ENCODE measurements around the gene LRRC71. TPM values are rescaled to one million over a fixed set of nuclear protein-coding genes. Genes with fewer than 3 reads are reported as not detected.

Gene LRRC71
- total RNA-seq = not detected in 2 replicates

DNA sequence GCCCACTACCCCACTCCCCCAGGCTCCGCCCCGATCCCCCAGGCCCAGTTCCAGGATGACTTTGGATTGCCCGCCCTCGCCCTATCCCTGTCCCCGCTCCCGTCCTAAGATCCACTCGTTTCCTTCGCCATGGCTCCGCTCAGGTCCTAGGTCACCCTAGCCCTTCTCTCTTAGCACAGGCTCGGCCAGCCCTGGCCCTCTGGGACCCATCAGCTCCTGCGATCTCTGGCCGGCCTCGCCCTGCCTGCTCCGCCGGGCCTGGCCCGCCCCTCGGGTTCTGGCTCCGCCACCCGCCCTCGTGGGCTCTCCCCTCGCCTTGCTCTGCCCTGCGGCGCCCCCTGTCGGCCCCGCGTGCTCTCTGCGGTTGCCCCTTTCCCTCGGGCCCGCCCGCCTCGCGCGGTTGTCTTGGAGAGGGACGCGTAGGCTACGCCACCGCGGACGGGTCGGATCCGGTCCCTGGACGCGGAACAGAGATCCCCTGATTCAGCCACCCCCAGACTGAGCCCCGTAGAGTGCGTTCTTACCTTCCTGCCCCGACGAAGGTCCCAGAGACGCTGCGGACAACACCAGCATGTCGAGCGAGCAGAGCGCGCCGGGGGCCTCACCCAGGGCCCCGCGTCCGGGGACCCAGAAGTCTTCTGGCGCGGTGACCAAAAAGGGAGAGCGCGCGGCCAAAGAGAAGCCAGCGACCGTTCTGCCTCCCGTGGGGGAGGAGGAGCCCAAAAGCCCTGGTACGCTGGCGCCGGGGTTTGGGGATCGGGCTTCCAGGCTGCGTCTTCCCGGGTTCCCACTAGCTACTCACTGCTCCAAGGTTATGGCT, at the start of gene LRRC71:
TSS of gene LRRC71 (plus strand) at position 400 of the 820 bp plus-strand sequence. CDS start at position 572, 172 bp downstream.

DNA sequence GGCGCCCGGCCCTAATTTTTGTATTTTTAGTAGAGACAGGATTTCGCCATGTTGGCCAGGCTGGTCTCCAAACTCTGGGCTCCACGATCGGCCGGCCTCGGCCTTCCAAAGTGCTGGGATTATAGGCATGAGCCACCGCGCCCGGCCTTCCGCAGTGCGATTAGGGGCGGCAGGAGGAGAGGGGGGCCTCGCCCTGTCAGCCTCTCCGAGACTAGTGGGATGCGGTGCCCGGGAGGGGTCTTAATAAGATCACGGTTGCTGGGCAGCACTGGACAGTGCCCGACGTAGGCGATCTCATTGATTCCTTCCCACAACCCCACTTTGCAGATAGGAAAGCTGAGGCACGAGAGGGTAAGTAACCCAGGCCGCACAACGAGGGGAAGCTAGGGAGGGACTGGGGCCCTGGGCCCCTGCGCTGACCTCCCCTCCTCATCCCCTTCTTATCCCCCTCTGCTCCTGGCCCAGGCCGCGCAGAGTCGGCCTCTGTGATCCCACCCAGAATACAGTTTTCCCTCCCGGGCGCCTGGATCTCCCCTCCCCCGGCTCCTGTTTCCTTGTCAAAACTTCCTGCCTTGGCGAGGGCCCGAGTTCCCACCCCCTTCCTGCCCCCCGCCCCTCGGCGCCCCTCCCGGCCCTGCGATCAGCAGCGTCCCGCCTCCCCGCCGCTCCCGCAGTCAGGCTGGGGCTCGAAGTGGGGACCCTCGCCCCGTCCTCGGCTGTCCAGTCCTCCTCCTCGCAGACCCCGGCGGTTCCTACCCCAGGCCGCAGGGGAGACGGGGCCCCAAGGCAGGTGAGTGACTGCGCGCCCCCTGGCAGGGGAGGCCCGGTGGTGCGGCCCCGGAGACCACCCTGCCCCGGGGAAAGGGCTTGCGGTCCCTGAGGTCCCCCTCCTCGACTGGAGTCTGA, 27.1 kb upstream of the LRRC71 start, which contains the start of gene PEAR1:
TSS of gene PEAR1 (plus strand) at position 671 of the 906 bp plus-strand sequence. CDS start 10,209 bp downstream, outside the sequence.

Other genes with a start within 250 kb of the LRRC71 start
- under 0.01 and 0.14 TPM in 2 replicates for gene NES, start 243.2 kb upstream of the LRRC71 start, total RNA-seq
- gene CRABP2, start 215.0 kb upstream of the LRRC71 start, total RNA-seq = 22.9 and 141 TPM in 2 replicates
- gene METTL25B, start 192.2 kb upstream of the LRRC71 start, total RNA-seq = 19.5 and 20.8 TPM in 2 replicates
- gene ISG20L2, start 191.9 kb upstream of the LRRC71 start, total RNA-seq = 10.9 and 17.9 TPM in 2 replicates
- gene MRPL24, start 179.5 kb upstream of the LRRC71 start, total RNA-seq = 34.2 and 45.5 TPM in 2 replicates
- 206 and 355 TPM in 2 replicates for gene HDGF, start 169.0 kb upstream of the LRRC71 start, total RNA-seq
- gene PRCC, start 153.1 kb upstream of the LRRC71 start, total RNA-seq = 15.4 and 23.1 TPM in 2 replicates
- 1.7 and 2.1 TPM in 2 replicates for gene SH2D2A, start 103.8 kb upstream of the LRRC71 start, total RNA-seq
- gene INSRR, start 61.5 kb upstream of the LRRC71 start, total RNA-seq = not detected in 2 replicates
- under 0.01 TPM in 1 of 2 replicates, not detected in the other for gene NTRK1, start 59.8 kb upstream of the LRRC71 start, total RNA-seq
- gene PEAR1, start 26.9 kb upstream of the LRRC71 start, total RNA-seq = 1.7 and 3.5 TPM in 2 replicates
- gene ARHGEF11, start 125.1 kb downstream of the LRRC71 start, total RNA-seq = 19.1 and 26.6 TPM in 2 replicates
- gene ETV3L, start 179.2 kb downstream of the LRRC71 start, total RNA-seq = not detected in 2 replicates
- gene ETV3, start 217.8 kb downstream of the LRRC71 start, total RNA-seq = 19.1 and 23.2 TPM in 2 replicates